ENCODE measurements around the gene RALGPS1.

The RALGPS1 gene

GRCh38 chr9:127267793-127268525 is 353.4 kb downstream of the RALGPS1 start:
- DNase-seq: no peak

- no peak for DNase-seq
Observed at GRCh38 chr9:127269449-127269848, 354.9 kb downstream of the RALGPS1 start.

Data from HCEC 1CT (cell line).